Right forelimb (tissue), 1 donor: Measurements from ENCODE around the gene LRRC8D.

ENCODE experiments used
- DNase-seq: peaks from one replicate; pipeline ENCODE4 v3.0.0-alpha.2; 2018

The LRRC8D gene

DNA sequence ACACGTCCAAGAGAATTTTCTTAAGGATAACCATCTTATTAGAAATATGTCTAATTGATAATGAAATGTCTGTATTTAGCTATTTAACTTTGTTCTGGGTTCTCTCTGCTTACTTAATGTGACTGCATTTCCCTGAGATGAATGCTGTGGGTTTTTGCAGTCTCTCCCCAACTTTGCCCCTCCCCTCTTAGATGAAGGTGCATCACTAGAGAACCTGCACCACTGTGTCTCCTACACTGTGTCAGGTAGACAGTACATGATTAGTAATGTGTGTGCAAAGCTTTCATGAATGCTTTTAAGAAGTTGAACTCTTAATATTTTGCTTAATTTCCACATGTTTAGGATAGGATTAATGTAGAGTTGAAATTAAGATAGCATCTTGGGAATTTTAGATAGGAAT is 51.7 kb downstream of the LRRC8D start:
- no peak for DNase-seq

DNA sequence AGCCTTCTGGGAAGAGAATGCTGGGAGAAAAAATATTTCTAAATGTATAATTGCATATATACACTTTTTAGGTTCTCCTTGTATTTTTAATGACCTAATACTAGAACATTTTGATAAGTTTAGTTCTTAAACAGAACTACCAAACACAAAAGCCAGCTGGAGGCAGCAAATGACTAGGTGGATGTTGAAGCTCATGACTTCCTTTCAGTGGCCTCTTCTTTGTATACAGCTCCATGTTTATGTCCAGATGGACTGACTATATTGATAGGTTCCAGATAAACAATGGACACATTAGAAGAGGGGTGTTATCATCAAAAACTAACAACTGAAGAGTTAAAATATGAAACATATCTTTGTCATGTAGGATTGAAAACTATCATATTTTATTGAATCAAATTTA is 52.5 kb downstream of the LRRC8D start:
- no peak for DNase-seq

DNA sequence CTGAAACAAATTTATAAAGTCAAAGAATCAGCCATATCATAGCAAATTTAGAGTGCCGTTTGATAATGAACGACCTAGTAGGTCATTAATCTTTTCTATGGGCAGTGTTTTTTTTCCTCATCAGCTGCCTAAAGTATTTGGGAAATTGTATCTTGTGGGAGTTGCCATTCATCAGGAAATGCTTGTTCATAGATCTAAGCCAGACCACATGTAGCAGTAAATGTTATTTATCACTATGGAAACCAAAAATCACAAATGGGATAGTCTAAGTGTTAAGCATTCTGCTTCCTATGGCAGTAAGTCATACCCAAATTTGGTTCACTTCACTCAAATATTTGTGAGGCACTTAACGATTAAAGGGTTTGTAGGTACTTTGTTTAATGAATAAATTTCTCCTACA is 52.9 kb downstream of the LRRC8D start:
- DNase-seq, result no peak

DNA sequence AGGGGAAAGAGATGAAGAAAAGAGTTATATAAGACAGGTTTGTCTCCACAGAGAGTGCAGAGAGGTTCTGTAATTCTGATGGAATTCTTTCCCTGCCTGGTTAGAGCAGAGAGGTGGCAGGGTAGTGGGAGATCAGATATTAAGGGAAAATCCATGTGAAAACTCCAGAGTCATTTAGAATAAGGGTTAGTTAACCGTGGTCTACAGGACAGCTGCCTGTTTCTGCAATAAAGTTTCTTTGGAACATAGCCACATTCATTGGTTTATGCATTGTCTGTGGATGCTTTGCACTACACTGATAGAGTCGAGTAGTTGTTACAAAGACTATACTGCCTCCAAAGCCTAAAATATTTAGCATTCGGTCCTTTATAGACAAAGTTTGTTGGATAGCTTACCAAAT is 55.6 kb downstream of the LRRC8D start:
- DNase-seq, result no peak

DNA sequence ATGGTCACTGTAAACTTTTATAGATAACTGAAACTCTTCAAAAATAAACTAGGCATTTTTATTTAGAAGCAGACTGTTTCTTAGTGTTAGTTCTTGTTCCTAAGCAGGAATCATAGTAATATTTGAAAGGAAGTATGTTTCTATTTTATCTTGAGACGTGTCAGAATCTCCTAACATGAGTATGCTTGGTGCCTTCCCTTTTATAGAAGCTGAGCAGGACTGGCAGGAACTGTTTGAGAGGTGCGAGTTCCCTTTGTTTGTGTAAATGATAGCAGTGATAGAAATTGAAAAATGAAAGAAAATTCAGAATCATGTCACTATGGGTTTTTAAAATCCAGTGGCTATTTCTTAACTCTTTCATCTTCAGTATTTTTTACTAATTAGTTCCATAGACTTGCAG is 56.9 kb downstream of the LRRC8D start:
- DNase-seq, result no peak

DNA sequence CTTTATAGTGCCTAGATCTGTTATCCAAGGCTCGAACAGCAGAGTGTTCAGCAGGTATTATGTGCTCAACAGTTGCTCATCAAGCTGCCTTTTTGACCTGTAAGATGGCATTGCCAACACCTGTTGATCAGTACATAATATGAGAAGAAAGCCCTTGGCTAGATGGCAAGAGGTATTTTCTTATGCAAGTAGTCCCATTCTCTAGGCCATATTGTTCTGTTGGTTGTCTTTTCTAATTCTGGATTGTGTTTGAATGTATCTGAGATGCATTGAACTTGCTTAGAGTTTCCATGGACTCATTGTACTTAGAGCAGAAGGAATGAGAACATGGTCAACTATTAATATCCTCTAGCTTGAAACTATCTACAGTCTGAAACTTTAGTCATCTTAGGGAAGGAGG is 57.4 kb downstream of the LRRC8D start:
- no peak for DNase-seq

DNA sequence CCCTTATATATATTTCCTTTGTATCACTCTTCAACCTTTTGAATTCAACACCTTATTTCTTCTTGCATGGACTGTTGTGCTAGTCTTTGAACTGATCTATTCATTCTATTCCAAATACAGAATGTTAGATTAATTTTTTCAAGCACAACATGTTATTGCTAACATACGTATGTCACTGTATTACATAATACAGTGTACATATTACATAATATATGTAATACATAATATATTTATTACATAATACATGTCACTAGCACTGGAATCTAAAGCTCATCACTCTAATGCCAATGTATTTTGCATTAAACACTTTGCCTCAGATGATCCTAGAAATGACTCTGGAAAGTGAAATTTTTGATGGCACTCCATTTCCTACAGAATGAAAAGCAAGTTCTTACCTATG is 59.8 kb downstream of the LRRC8D start:
- DNase-seq, result no peak

DNA sequence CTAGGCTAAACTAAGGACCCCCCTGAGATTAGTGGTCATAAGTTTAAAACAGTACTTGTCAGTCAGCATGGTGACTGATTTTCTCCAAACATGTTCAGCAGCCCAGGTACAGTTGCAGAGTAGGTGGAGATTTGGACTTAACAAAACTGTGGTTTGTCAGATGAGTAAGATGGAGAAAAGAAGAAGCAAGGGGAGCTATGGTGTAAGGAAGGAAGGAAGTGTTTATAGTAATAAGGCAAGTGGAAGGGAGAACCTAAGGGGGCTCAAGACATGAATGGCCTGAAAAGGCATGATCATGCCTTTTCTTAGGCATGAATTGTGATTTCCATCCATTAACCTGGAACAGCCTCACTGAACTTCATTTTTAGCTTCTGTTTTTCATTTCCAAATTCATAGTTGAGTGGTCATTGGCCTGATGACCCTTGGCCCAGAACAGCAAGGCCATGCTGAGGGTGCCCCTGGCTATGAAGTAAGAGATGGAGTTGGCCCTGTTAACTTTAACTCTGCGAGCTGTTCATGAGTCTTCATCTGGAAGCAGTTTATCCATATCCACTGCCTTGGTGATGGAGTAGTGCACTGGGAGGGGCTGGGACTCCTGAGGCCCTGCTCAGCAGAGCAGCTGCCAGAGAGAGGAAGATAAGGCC is 60.7 kb downstream of the LRRC8D start:
- DNase-seq, result no peak

DNA sequence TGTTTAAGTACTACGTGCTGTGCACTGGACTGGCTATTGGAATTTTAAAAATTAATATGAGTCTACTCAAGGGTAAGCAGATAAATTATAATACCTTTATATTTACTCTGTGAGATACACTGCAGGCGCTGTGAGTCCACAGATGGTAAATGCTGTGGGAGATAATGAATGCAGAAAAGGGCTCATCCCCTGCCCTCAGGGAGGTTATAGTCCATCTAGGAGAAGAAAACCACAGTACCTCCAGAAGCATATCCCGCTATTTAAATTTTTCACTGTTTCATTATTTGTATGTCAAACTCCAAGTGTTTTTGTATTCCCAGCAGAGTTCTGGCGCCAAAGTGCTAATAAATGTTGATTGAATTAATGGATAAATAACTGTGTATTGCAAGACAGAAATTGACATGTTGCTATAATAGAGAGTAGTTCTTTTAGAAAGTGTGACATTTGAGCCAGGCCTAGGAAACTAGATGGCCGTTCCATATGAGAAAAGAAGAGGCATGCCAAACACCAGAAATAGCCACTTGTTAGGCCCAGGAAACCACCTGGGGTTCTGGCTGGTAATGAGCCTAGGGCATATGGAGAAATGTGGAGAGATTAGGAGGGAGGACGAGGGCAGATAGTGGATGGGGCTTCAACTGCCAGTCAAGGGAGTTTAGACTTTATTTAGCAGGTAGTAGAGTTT is 61.7 kb downstream of the LRRC8D start:
- no peak for DNase-seq

DNA sequence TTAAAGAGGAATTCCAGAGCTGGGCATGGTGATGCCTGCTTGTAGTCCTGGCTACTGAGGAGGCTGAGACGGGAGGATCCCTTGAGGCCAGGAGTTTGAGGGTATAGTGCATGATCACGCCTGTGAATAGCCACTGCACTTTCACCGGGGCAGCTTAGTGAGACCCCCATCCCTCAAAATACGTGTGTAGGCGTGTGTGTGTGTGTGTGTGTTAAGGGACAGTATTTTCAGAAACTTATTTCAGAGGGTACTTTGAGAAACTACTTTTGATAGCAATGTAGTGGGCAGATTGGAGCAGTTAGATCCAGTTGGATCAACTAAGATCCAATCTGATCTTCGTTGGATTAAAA is 62.2 kb downstream of the LRRC8D start:
- no peak for DNase-seq

DNA sequence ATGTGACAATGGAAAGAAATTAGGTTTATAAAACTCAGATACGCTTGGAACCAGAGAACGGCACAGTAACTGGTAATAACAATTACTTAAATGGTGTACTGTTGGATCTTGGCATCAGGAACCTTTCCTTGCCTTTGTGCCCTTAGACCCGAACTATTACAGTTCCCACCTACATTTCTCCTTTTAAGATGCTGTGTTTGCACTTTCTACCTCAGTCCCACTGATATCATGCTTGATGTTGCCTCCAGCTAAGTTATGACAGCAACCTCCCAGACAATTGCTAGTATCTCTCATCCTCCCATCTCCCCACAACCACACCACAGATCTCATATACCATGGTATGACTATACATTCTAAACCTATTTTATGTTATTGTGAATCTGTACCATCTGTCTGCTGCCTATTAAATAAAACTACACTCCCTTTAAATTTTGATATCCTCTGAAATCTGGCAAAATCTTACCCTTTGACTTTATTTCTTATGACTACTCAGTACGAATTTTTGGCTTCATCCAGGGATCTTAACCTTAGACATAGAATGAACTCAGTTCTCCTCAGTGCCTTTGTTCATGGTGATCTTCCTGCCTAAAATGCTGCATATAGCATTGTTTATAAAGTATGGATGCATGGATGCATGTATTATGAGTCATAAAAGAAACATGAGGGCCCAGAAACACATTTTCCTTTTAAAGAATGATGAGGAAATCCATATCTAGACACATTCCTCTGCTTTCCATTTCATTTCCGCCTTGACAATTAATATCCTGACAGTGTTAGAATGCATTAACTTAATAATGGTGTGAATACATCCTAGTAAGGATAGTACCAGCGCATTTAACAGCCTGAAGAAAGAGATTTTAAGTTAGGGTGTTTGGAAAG is 64.1 kb downstream of the LRRC8D start:
- no peak for DNase-seq

DNA sequence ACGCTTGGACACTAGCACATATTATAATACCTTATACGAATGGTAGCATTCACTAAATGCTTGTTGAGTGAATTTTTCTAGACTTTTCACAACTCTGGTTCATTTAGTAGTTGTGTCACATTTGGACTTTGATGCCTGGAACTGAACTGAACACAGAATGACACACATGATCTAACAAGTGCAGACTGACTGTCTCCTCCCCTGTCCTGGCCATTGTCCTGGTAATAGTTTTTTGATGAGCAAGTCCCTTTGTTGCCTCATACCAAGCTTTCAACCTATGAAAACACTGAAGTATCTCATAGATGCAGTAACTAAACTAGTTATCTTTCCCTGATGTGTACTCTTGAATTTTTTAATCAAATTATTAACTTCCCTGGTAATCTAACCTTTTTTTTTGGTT is 66.4 kb downstream of the LRRC8D start:
- no peak for DNase-seq

DNA sequence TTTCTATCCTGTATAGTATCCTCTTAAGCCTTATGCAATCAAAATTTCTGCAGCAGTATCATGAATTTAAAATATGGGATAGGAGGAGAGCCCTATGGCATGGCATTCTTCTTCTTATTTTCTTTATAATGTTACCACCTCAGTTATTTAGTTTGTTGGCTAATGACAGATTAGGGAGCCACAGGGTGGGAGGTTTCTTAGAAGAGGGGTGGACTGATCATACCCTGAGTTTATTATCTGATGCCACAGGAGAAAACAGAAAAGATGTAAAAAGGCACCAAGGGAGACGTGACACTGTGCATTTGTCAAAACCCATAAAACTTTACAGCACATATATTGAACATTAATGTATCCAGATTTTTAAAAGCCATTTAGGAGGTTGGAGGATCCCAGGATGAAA is 66.9 kb downstream of the LRRC8D start:
- no peak for DNase-seq

DNA sequence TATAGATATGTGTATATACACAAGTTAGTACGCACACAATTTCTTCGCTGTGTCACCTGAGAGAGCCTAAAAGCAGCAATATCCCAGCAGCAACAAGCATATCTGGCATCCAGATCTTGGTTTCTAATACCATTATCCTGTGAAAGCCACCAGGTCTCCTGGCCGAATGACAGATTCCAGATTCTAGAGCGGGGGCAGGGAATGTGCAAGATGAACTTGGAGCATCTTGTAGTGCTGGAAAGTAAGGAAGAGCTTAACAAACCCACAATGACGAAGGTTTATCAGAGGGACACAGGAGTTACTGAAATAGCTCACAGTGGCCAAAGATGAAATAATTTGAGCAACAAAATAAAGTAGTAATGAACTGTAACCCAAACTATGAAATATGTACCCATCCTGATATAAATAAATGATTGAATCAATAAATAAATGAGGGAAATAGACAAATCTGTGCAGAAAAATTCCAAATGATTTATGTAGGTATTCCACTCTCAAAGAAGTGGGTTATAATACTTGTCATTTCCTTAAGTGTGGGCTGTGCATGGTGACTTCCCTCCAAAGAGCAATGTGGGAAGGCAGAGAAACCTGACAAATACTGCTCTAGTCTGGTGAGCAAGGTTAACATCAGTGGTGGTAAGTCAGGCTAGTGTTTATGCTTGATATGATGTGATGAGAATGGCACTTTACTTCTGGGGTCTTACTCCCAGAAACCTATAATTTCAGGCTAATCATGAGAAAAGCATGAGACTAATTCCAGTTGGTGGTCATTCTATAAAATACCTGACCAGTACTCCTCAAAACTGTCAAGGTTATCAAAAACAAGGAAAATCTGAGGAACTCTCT is 67.9 kb downstream of the LRRC8D start:
- no peak for DNase-seq

DNA sequence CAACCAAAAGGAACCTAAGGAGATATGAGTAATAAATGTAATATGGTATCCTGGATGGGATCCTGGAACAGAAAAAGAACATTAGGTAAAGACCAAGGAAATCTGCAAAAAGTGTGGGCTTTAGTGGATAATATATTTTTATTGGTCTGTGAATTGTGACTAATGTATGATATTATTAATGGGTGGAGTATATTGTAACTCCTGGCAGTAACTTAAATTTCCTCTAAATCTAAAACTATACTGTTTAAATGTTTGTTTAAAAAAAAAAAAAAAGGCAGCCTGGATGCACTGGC is 68.4 kb downstream of the LRRC8D start:
- DNase-seq, result no peak

DNA sequence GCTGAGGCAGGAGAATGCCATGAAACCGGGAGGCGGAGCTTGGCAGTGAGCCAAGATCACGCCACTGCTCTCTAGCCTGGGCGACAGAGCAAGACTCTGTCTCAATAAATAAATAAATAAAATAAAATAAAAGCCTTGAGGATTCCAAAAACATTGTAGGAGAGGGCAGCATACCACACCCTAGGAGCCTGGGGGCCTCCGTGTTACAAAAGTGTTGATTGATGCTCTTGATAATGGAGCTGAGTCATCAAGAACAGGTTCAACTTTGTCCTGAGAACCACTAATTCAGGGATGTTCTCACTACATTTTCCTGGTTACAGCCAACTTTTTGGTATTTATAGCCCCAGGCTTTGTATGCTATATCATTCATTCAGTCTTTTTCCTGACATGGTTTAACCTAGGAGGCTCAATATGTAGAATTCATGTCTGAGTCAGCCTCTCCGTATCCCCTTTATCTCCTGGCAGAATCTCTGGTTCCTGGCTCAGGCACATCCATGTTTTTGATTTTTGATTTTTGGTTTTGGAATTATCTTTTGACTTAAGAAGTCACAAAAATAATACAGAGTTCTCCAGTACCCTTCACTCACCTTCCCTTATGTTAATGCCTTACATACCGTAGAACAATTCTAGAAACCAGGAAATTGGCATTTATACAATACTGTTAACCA is 69.4 kb downstream of the LRRC8D start:
- DNase-seq, result no peak

DNA sequence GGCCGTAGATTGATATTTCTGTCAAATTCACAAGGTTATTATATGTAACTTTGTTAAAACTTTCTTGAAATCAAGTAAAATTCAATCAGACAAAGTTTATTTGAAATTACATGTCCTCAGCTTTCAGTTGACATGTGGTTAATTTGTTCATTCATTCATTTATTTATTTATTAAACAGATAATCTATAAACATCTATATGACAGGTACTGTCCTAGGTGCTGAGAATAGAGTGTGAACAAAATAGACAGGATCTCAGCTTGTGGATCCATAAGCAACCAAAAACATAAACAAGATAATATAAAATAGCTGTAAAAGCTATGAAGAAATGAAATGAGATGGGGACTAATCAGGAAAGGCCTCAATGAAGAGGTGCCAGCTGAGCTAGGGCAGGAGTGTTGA is 72.0 kb downstream of the LRRC8D start:
- DNase-seq, result no peak

DNA sequence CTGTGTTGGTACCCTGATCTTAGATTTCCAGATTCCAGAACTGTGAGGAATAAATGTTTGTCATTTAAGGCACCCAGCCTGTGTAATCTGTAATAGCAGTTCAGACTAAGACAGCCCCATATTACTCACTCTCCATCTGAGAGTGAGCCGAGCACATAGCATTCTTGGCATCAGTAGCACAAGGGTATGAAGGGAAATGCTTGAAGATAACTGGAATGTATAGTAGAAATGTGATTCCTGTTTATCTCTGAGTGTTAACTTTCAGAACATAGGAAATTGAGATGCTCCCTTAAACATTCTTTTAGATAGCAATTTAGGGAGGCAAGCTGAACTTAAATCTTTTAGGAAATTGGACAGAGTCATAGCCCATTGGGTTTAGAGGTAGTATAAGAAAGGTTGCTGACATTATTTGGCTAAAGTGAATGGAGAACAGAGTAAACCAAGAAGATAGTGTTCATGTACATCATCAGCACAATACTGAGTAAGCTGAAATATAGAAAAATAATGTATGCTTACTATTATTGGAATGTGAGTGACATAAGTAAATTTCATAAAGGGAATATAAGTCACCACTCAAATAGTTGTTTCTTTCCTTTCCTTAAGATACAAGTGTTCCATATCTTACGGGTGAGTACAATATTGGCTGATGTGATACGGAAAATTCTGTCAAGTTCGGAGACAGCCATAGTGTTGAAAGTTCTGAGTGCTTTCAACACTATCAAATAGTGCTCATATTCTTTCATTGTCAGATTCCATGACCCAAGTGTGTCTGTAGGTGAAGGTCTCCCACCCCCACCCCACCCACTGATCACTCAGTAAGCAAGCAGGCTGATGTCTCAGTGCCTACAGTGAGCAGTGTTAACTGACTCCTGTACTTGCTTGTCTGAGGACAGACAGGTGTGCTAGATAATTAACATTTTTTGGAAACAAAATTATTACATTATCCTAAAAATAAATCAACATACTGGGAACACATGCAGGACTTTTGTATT is 73.7 kb downstream of the LRRC8D start:
- no peak for DNase-seq

DNA sequence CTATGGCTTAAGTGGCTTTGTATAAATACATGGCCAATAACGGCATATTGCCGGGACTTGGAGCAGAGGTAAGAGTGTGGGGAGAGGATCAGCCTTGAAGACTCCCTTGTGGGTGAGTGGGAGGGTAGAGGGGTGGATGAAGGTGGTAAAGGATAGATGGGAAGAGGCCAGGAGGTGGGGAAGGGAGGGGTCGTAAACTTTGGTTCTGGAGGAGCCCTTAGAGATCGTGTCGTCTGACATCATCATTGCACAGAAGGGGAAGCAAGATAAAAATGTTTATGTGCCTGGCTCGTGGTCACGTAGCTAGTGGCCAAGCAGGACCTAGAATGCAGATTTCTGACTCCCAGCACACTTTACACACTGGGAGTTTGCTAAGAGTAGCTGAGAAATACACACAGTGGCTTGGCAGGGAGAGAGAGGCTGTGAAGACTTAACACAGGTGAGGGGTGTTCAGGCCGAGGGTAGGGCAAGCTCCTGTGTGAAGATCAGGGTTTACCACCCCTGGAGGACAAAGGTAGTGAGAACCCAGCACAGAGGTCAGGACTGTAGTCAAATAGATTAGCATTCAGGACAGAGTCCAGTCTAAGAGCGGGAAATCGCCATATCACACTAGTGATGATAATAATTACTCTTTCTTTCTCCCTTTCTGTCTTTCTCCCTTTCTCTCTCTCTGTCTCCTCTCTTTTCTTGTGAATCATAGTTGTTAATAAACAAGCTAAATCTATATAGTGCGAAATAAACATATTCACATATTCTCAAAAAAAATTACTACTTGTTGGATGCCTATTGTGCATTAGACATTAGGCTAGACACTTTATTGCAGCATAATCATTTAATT is 75.5 kb downstream of the LRRC8D start:
- DNase-seq, result no peak

DNA sequence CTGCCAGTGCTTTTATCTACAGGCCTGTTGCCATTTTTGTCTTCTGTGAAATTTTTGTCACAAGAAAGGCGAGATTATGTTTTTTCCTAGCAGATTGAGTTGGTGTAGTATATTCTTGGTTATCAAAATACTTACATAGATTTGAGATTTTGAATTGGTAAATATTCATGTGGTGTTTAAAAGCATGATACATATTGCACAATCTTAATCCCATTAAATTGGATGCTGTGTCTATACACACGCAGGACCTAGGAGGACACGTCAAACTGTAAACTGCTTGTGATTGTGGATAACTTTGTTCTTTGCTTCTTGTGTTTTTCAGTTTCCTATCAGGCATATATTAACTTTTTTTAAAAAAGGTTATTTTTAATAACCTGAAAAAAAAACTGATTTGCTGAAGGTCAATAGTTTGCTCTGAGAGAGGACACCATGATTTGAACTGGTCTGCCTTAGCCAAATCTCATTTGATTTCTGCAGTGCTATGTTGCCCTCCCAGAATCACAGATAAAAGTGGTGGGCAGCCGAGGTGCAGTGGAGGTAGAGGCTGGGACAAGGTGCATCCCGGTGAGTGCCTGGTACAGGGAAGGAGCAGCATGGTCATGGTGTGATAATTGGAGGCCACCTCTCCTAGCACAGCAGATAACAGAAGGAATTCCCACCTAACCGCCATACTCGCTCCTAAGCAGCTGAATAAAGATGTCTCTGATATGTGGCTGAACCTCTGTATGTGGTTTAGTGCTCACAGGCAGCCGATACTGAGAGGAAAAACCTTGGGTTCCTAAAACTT is 76.7 kb downstream of the LRRC8D start:
- no peak for DNase-seq
